ENCODE measurements around the gene CINP. TPM values are rescaled to one million over a fixed set of nuclear protein-coding genes. Genes with fewer than 3 reads are reported as not detected.

Gene CINP
- total and polyA plus RNA-seq, 9 of the 15 experiments (the other 6 are each of a cell fraction or from before 2014, with no cell fraction given), result 36.3 to 63.2 (median 43.7) TPM

DNA sequence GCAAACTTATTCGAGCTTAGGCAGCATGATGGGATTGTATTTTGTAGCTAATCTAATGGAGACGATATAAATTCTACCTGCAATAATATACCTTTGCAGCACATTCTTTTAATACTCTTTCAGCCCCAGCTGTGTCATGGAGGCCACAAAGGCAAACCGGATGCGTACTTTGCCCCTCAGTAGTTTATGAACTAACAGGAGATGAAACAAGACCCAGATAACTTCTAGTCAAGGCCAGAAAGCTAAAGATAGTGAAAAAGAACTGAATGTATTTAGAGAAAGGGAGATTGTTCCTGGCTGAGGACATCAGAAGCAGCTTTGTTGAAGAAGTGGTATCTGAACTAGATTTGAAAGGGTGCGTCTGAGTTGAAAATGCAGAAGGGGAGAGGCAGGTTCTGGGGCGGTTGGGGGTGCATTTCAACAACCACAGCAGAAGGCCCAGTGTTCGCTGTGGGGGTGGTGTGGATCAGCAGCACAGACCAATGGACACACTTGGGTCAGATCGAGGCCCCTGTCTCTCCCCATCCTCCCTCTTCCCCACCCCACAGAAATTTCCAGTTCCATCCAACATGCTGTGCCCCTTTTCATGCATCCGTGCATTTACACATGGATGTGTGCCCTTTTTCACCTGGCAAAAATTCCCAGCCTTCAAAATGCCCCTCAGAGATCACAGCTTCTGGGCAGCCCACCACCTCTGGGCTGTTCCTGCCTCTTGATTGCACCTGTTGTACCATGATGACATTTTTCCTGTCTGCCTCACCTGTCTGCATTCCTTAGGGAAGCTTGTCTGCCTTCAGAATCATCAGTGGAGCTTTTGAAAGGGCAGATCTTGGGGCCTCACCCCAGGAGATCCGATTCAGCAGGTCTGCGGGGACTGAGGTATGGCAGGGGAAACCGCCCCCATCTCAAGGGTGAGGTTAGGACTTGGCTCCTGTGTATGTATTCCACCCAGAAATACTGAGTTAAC is 41.0 kb downstream of the CINP start:
- WGBS (ENCODE audit: insufficient coverage, low coverage, missing lambda C conversion rate), result 96% methylated on average over 11 of the region's 12 CpGs
- Histone ChIP-seq H3K9me3 (replicated peaks; ENCODE audit: control insufficient read depth, insufficient read depth, low read depth, low read length) (no peaks in the 10 kb centered on the region), H3K4me1 (replicated peaks in 1 of 2; ENCODE audit: control insufficient read depth in 2 of 2, insufficient read depth in 2 of 2, low read length in 2 of 2) (peaks cover 18 to 24% of the 10 kb centered on the region in 2 experiments; a peak in 4 of 5 replicates), H3K4me3 (no peak overlapping the region), H3K9ac (ENCODE audit: insufficient read depth in 1 of 2, low read depth in 2 of 2, low read length in 2 of 2) (no peak overlapping the region; a peak in 1 of 4 replicates), H3K36me3 (ENCODE audit: control insufficient read depth, insufficient read depth, low read length) (peaks cover 14% of the 10 kb centered on the region; the same call in 2 of the 3 replicates), H3K9me1 (ENCODE audit: control insufficient read depth, insufficient read depth, low read length) (no peaks in the 10 kb centered on the region), H3K27ac (ENCODE audit: extremely low read depth, low read depth, low read length) (no peak overlapping the region), H3K79me2 (ENCODE audit: control insufficient read depth, insufficient read depth, low read length) (peaks cover 15% of the 10 kb centered on the region), H3K4me2 (ENCODE audit: insufficient read depth, low read length) (no peak overlapping the region), H2AFZ (ENCODE audit: low read depth, low read length) (no peak overlapping the region), H3K27me3 (ENCODE audit: control insufficient read depth in 2 of 2, insufficient read depth in 2 of 2, low read length in 2 of 2) (no peaks in the 10 kb centered on the region), H4K20me1 (replicated peaks; ENCODE audit: control insufficient read depth, insufficient read depth, low read length) (no peaks in the 10 kb centered on the region)
- intact Hi-C loops (cut with micrococcal nuclease) (no loop called here), in situ Hi-C loops (cut with MboI) (loop anchor here (10.0 kb wide), 1 partner anchor 193 kb away; no protein-coding TSS in a partner anchor)
- DNase-seq (ENCODE audit: extremely low read depth in 1 of 4, low spot score in 3 of 4), result no peak
- POLR2A ChIA-PET, result interaction anchor here (0.5 to 0.7 kb wide), 3 partner anchors 154 to 249 kb away, joined by 3 read pairs; no protein-coding TSS in a partner anchor
- no peak for FAIRE-seq
- CTCF ChIA-PET (ENCODE audit: low intra/inter-chr PET ratio), result no interaction called here
- no peak for TF ChIP-seq SMARCA4 (IDR thresholded peaks at IDR 0.05)
- no peak for ATAC-seq
- no TSS peak for BruUV-seq (replicated peaks)

DNA sequence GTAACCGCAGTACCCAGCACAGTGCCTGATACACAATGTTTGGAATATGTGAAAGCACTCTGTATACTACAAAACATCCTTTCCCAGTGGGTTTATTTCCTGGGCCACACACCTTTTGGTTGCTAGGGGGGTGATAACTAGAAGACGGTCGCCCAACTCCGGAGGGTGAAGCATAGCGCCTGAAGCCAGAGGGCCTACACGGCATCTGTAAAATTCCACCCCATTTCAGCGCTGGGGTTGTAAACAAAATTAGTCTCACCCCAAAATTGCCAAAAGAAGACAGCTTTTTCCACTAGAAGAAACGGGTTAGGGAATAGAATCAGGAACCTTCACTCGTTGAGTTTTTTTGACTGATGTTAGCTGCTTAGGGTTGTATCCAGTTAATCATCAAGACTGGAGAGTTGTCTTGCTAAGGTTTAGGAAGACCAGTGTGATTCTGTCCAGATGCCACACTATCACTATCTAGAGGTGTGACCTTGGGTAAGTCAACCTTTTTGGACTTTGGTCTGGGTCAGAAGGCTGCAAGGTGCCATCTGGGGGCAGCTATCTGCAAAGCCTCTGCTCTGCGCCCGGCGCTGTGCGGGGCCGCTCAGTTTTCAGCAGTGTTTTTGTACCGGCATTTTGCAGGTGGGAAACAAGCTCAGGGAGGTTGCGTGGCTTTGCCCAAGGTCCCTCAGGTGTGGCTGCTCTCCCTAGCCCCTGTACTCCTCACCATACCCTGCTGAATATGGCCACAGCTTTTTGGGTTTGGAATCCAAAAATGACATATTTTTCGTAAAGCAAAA is 41.8 kb downstream of the CINP start:
- TSS peak; percentile 67 for BruUV-seq (replicated peaks)
- in situ Hi-C loops (cut with MboI) (loop anchor here (10.0 kb wide), 1 partner anchor 194 kb away; no protein-coding TSS in a partner anchor), intact Hi-C loops (cut with micrococcal nuclease) (no loop called here)
- peaks cover 15% of the 10 kb centered on the region for H3K79me2 ChIP-seq (ENCODE audit: control insufficient read depth, insufficient read depth, low read length)
- H3K9ac ChIP-seq (ENCODE audit: insufficient read depth in 1 of 2, low read depth in 2 of 2, low read length in 2 of 2), result peak overlapping the region; percentile 91 to 97
- 80% methylated on average over 16 of the region's 17 CpGs for WGBS (ENCODE audit: insufficient coverage, low coverage, missing lambda C conversion rate)
- H3K9me1 ChIP-seq (ENCODE audit: control insufficient read depth, insufficient read depth, low read length), result no peaks in the 10 kb centered on the region
- ATAC-seq (no peak), DNase-seq (ENCODE audit: extremely low read depth in 1 of 4, low spot score in 3 of 4) (no peak), FAIRE-seq (no peak)
- no peak overlapping the region; the same call in 1 of the 2 replicates for H2AFZ ChIP-seq (ENCODE audit: low read depth, low read length)
- no peaks in the 10 kb centered on the region for H3K27me3 ChIP-seq (ENCODE audit: control insufficient read depth in 2 of 2, insufficient read depth in 2 of 2, low read length in 2 of 2)
- H3K27ac ChIP-seq (ENCODE audit: extremely low read depth, low read depth, low read length), result peak overlapping the region; percentile 76; the same call in 1 of the 3 replicates
- H4K20me1 ChIP-seq (replicated peaks; ENCODE audit: control insufficient read depth, insufficient read depth, low read length), result no peaks in the 10 kb centered on the region
- peak overlapping the region; percentile 91 for H3K4me2 ChIP-seq (ENCODE audit: insufficient read depth, low read length)
- no peaks in the 10 kb centered on the region for H3K9me3 ChIP-seq (replicated peaks; ENCODE audit: control insufficient read depth, insufficient read depth, low read depth, low read length)
- H3K4me3 ChIP-seq, result peak overlapping the region; percentile 84
- peaks cover 14% of the 10 kb centered on the region; the same call in 2 of the 3 replicates for H3K36me3 ChIP-seq (ENCODE audit: control insufficient read depth, insufficient read depth, low read length)
- ChIA-PET CTCF (ENCODE audit: low intra/inter-chr PET ratio) (no interaction called here), POLR2A (interaction anchor here (0.7 kb wide), 1 partner anchor 154 kb away, joined by 3 read pairs; no protein-coding TSS in a partner anchor)
- peaks cover 20 to 21% of the 10 kb centered on the region in 2 experiments; a peak in 4 of 5 replicates for H3K4me1 ChIP-seq (replicated peaks in 1 of 2; ENCODE audit: control insufficient read depth in 2 of 2, insufficient read depth in 2 of 2, low read length in 2 of 2)
- no peak for TF ChIP-seq RAD51 (IDR thresholded peaks at IDR 0.05; ENCODE audit: borderline replicate concordance, low read depth)
